ENCODE measurements around the gene ELMOD3. TPM values are rescaled to one million over a fixed set of nuclear protein-coding genes. Genes with fewer than 3 reads are reported as not detected.

Gene ELMOD3
- total and polyA plus RNA-seq, 9 of the 15 experiments (the other 6 are each of a cell fraction or from before 2014, with no cell fraction given), result 2.7 to 18.7 (median 11.6) TPM

GRCh38 chr2:85409845-85410583 is 55.4 kb downstream of the ELMOD3 start, which contains the start of gene CAPG (continued):
- TF ChIP-seq TFAP4 (CRISPR knock-in tag; IDR thresholded peaks at IDR 0.05; ENCODE audit: borderline replicate concordance), result peak; percentile 54; the same call in 1 of the 2 replicates
- peak in 1 of 2 experiments; percentile 13 for TF ChIP-seq E2F6 (IDR thresholded peaks at IDR 0.05; ENCODE audit: borderline replicate concordance in 1 of 2, extremely low read depth in 1 of 2, insufficient read depth in 1 of 2, insufficient read length in 1 of 2, low read depth in 1 of 2, low read length in 1 of 2, poor library complexity in 1 of 2, severe bottlenecking in 1 of 2)
- TF ChIP-seq ZFX (CRISPR knock-in tag; IDR thresholded peaks at IDR 0.05), result peak; percentile 53; the same call in 1 of the 2 replicates
- TF ChIP-seq PTTG1 (tag; IDR thresholded peaks at IDR 0.05; ENCODE audit: low read depth), result no peak
- peak in 1 of 2 experiments; percentile 49; a peak in 1 of 4 replicates for TF ChIP-seq SRF (CRISPR knock-in tag; IDR thresholded peaks at IDR 0.05)
- no peak for TF ChIP-seq JUNB (CRISPR knock-in tag; conservative IDR thresholded peaks at IDR 0.05)
- TF ChIP-seq MYNN (IDR thresholded peaks at IDR 0.05), result 0 out of 2 replicates have a peak, but pooled peaks have one; percentile 49
- TF ChIP-seq MYNN (CRISPR knock-in tag; IDR thresholded peaks at IDR 0.05), result no peak
- peak; percentile 63; the same call in 1 of the 2 replicates for TF ChIP-seq SPI1 (IDR thresholded peaks at IDR 0.05; ENCODE audit: borderline replicate concordance, low read depth, low read length)

Measured in K562 (cell line).